HepG2 (cell line): ENCODE data around the gene IRF1.

Experiments used
- CEBPB ChIP-seq: IDR thresholded peaks from 2 replicates; pipeline ENCODE4 v1.6.1; 2011; ENCODE audit warnings: low read depth, low read length, improper control_type of control experiment, borderline replicate concordance
- CTCF ChIP-seq: sonication (generic); formaldehyde crosslinking; IDR thresholded peaks from 2 replicates; pipeline ENCODE4 v1.5.0; 2020; ENCODE audit warnings: mild to moderate bottlenecking, missing genetic modification reagents, moderate library complexity
- EP300 ChIP-seq, 3 experiments: sonication (generic) in 1 of 3; formaldehyde crosslinking in 1 of 3; IDR thresholded peaks; 2 replicates each; pipeline versions ENCODE4 v1.5.1 to v1.6.1; 2011 to 2020; ENCODE audit warnings: low read depth in 2 of 3, low read length in 2 of 3, borderline replicate concordance in 1 of 3, improper control_type of control experiment in 1 of 3, mild to moderate bottlenecking in 1 of 3, missing genetic modification reagents in 1 of 3, moderate library complexity in 1 of 3
- HNRNPUL1 ChIP-seq: fragments of 200-400 bp; formaldehyde crosslinking; IDR thresholded peaks from 2 replicates; pipeline ENCODE4 v1.6.1; 2017; ENCODE audit warnings: low read depth, mild to moderate bottlenecking, low read length, moderate library complexity
- MTF1 ChIP-seq: sonication (generic); formaldehyde crosslinking; IDR thresholded peaks from 2 replicates; pipeline ENCODE4 v1.5.0; 2020; ENCODE audit warnings: missing genetic modification reagents
- MXD3 ChIP-seq: IDR thresholded peaks from 2 replicates; pipeline ENCODE4 v1.6.1; 2016; ENCODE audit warnings: mild to moderate bottlenecking, missing biosample characterization, missing genetic modification reagents
- POLR2AphosphoS5 ChIP-seq: IDR thresholded peaks from 2 replicates; pipeline ENCODE4 v1.6.1; 2012; ENCODE audit warnings: low read depth, low read length
- ZNF414 ChIP-seq: sonication (generic); formaldehyde crosslinking; IDR thresholded peaks from 2 replicates; pipeline ENCODE4 v1.5.0; 2020; ENCODE audit warnings: missing genetic modification reagents
- TF ChIP-seq, protein P1 (sequence below), 2 experiments: IDR thresholded peaks; 2 replicates each; pipeline ENCODE4 v1.6.1; 2011 to 2012; ENCODE audit warnings: low read length in 2 of 2, borderline replicate concordance in 1 of 2, low read depth in 1 of 2, mild to moderate bottlenecking in 1 of 2, moderate library complexity in 1 of 2

DNA sequence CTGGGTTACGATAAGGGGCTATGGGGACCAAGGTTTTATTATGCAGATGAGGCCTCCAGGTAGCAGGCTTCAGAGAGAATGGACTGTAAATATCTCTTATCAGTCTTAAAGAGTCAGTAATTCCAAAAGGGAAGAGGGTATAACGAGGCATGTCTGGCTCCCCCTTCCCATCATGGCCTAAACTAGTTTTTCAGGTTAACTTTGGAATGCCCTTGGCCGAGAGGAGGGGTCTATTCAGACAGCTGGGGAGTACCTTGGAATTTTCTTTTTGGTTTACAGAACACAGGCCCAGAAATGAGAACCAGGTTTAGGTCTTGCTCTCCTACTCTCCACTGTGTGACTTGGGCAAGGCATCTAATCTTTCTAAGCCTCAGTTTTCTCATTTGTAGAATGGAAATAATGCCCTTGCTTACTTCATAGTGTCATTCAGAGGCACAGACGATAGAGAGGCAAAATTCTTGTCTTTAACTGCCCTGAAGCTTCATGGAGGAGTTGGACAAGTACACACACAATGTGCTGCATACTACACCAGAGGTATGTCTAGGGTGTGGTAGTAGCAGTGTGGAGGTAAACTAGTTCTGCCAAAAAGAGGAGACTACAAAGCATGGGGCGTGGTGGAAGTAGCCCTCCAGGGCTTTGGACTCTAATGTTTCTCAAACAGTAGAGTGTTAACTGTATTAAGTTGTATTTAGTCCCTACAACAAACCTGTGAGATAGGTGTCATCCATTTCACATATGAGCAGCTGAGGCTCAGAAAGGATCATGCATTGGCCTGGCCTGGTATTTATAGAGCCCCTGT lies 45.5 kb downstream of the IRF1 start:
- TF ChIP-seq CEBPB (no peak), POLR2AphosphoS5 (no peak), MXD3 (no peak), EP300 (IDR thresholded peaks at IDR 0.05; ENCODE audit: low read depth in 2 of 2, low read length in 2 of 2) (no peak), EP300 (CRISPR knock-in tag; IDR thresholded peaks at IDR 0.05; ENCODE audit: borderline replicate concordance) (no peak), CTCF (CRISPR knock-in tag) (no peak), ZNF414 (CRISPR knock-in tag) (no peak), MTF1 (CRISPR knock-in tag) (no peak), HNRNPUL1 (no peak)
- TF ChIP-seq, protein P1, sequence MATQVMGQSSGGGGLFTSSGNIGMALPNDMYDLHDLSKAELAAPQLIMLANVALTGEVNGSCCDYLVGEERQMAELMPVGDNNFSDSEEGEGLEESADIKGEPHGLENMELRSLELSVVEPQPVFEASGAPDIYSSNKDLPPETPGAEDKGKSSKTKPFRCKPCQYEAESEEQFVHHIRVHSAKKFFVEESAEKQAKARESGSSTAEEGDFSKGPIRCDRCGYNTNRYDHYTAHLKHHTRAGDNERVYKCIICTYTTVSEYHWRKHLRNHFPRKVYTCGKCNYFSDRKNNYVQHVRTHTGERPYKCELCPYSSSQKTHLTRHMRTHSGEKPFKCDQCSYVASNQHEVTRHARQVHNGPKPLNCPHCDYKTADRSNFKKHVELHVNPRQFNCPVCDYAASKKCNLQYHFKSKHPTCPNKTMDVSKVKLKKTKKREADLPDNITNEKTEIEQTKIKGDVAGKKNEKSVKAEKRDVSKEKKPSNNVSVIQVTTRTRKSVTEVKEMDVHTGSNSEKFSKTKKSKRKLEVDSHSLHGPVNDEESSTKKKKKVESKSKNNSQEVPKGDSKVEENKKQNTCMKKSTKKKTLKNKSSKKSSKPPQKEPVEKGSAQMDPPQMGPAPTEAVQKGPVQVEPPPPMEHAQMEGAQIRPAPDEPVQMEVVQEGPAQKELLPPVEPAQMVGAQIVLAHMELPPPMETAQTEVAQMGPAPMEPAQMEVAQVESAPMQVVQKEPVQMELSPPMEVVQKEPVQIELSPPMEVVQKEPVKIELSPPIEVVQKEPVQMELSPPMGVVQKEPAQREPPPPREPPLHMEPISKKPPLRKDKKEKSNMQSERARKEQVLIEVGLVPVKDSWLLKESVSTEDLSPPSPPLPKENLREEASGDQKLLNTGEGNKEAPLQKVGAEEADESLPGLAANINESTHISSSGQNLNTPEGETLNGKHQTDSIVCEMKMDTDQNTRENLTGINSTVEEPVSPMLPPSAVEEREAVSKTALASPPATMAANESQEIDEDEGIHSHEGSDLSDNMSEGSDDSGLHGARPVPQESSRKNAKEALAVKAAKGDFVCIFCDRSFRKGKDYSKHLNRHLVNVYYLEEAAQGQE (IDR thresholded peaks at IDR 0.05; ENCODE audit: borderline replicate concordance in 1 of 2, low read depth in 1 of 2, low read length in 2 of 2): no peak
